ENCODE results near the gene ARMC12. TPM values are rescaled to one million over a fixed set of nuclear protein-coding genes. Genes with fewer than 3 reads are reported as not detected.

The ARMC12 gene
- total RNA-seq, 1 experiment from 2014 or later: not detected

DNA sequence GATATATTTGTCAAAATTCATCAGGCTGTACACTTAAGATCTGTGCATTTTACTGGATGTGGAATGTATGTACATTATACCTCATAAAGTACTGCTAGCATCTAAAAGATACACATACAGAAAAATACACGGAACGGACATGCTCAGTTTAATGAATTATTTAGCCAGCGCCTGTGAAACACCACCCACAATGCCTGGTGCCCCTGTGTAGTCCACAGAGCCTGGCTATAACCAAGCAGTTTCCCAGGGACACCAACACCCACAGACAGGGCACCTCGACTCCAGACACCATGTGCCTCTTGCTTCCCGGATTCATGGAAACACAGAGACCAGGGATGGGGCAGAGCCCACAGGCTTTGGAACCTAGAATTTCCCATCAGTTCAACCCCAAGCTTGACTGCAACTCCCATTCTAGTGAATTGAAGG lies 17.4 kb upstream of the ARMC12 start:
- no peaks in the 10 kb centered on the region for H3K27me3 Mint-ChIP-seq (ENCODE audit: insufficient read depth, unreplicated experiment)
- H3K36me3 Mint-ChIP-seq (ENCODE audit: insufficient read depth, unreplicated experiment): no peaks in the 10 kb centered on the region
- H3K9me3 ChIP-seq: no peaks in the 10 kb centered on the region
- TF ChIP-seq CTCF (IDR thresholded peaks at IDR 0.05; ENCODE audit: insufficient read depth in 1 of 2, low read depth in 1 of 2, low read length in 1 of 2, severe bottlenecking in 1 of 2, unreplicated experiment in 1 of 2): no peak
- no peak overlapping the region for H3K27ac Mint-ChIP-seq (ENCODE audit: unreplicated experiment)
- POLR2A ChIA-PET: no interaction called here
- no peak overlapping the region for H3K4me3 Mint-ChIP-seq (ENCODE audit: unreplicated experiment)
- H3K4me1 Mint-ChIP-seq (ENCODE audit: low read depth, unreplicated experiment): no peaks in the 10 kb centered on the region
- H3K4me3 ChIP-seq (ENCODE audit: low read depth, low read length): no peak overlapping the region
- no peak for DNase-seq
- intact Hi-C loops (cut with micrococcal nuclease; ENCODE audit: unreplicated experiment): no loop called here
- CTCF ChIA-PET: interaction anchor here (0.5 kb wide), 1 partner anchor 19 kb away, joined by 3 read pairs; no protein-coding TSS in a partner anchor
- BruUV-seq (replicated peaks): no TSS peak
- no peaks in the 10 kb centered on the region for H3K9me3 Mint-ChIP-seq (ENCODE audit: unreplicated experiment)
- no peaks in the 10 kb centered on the region for H3K27me3 ChIP-seq (replicated peaks; ENCODE audit: control insufficient read depth, insufficient read depth, low read length)
- H3K4me1 ChIP-seq: peaks cover 8% of the 10 kb centered on the region; the same call in 1 of the 2 replicates
- no peaks in the 10 kb centered on the region for H3K36me3 ChIP-seq (ENCODE audit: control insufficient read depth, insufficient read depth, low read length)

DNA sequence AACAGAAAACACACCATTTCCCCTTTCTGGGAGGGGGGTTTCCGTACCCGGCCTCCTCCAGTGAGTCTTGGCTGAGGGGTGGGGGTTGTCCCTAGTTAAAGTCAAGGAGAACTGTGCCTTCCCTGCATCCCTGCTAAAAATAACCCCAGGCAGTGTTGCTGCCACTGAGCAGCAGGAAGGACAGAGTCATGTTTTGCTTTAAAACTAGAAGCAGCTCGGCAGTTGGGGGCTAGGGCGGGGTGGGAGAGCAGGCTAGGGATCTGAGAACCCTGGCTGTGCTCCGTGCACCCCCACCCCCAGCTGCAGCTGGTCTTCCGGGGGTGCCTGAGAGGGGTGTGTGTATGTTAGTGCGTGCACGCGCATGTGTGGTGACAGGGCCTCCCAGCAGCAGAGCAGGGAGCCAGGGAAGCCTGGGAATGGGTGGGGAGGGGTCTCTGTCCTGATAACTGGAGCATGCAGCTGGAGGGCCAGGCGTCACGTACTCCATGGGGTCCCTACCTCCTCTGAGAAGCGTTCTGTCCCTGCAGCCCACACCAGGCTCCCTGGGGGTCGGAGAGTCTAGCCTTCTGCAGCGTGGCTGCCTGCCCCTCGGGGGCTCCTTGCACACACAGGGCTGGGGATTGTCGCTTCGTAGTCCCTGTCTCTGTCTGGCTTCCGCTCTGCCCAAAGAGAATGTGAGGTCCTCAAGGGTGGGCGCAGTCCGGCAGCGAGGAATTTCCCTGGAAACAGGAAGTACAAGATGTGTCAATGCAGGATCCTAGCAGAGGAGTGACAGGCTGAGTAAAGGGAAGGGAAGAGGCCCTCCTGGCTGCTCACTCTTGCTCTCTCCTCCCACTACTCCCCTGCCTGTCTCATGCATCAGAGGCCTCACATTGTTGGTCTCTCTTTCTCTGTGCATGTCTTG lies 16.8 kb upstream of the ARMC12 start:
- Mint-ChIP-seq H3K27ac (ENCODE audit: unreplicated experiment) (no peak overlapping the region), H3K4me3 (ENCODE audit: unreplicated experiment) (no peak overlapping the region), H3K9me3 (ENCODE audit: unreplicated experiment) (no peaks in the 10 kb centered on the region), H3K4me1 (ENCODE audit: low read depth, unreplicated experiment) (no peaks in the 10 kb centered on the region), H3K36me3 (ENCODE audit: insufficient read depth, unreplicated experiment) (no peaks in the 10 kb centered on the region), H3K27me3 (ENCODE audit: insufficient read depth, unreplicated experiment) (no peaks in the 10 kb centered on the region)
- BruUV-seq (replicated peaks): no TSS peak
- POLR2A ChIA-PET: no interaction called here
- Histone ChIP-seq H3K27me3 (replicated peaks; ENCODE audit: control insufficient read depth, insufficient read depth, low read length) (no peaks in the 10 kb centered on the region), H3K9me3 (no peaks in the 10 kb centered on the region), H3K36me3 (ENCODE audit: control insufficient read depth, insufficient read depth, low read length) (no peaks in the 10 kb centered on the region), H3K4me1 (peaks cover 8% of the 10 kb centered on the region; the same call in 1 of the 2 replicates), H3K4me3 (ENCODE audit: low read depth, low read length) (no peak overlapping the region)
- no peak for DNase-seq
- TF ChIP-seq CTCF (IDR thresholded peaks at IDR 0.05; ENCODE audit: insufficient read depth in 1 of 2, low read depth in 1 of 2, low read length in 1 of 2, severe bottlenecking in 1 of 2, unreplicated experiment in 1 of 2): no peak
- intact Hi-C loops (cut with micrococcal nuclease; ENCODE audit: unreplicated experiment): no loop called here
- CTCF ChIA-PET: no interaction called here

DNA sequence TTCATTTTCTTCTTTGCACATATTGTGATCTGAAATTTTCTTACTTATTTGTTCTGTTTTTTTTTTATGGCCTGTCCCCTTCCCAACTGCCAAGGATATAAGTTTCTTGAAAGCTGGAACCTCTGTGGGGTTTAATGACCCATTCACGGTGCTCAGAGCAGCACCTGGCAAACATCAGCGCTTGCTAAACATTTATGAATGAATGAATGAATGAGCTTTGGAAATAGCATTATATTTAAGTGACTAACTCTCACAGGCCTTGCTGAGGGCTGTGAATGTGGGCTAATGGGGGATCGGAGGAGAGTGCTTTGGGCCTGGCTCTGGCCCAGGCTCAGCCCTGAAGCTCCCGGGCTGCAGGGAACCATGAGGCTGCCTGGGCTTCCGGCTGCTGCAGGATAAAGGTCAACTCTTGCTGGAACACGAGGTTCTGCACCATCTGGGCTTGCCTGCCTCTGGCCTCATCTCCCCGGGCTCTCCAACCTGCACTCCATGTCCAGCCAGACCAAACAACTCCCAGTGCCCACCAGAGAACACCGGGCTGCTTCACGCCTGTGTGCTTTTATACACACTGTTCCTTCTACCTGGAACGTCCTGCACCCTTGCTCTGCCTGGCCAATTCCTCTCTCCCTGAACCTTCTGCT lies 14.6 kb upstream of the ARMC12 start:
- H3K36me3 Mint-ChIP-seq (ENCODE audit: insufficient read depth, unreplicated experiment): no peaks in the 10 kb centered on the region
- no peak for DNase-seq
- no peak for TF ChIP-seq CTCF (IDR thresholded peaks at IDR 0.05; ENCODE audit: insufficient read depth in 1 of 2, low read depth in 1 of 2, low read length in 1 of 2, severe bottlenecking in 1 of 2, unreplicated experiment in 1 of 2)
- no peak overlapping the region for H3K4me3 ChIP-seq (ENCODE audit: low read depth, low read length)
- ChIA-PET POLR2A (no interaction called here), CTCF (no interaction called here)
- H3K4me3 Mint-ChIP-seq (ENCODE audit: unreplicated experiment): no peak overlapping the region
- H3K27me3 Mint-ChIP-seq (ENCODE audit: insufficient read depth, unreplicated experiment): no peaks in the 10 kb centered on the region
- peaks cover 12% of the 10 kb centered on the region for H3K4me1 Mint-ChIP-seq (ENCODE audit: low read depth, unreplicated experiment)
- no peak overlapping the region for H3K27ac Mint-ChIP-seq (ENCODE audit: unreplicated experiment)
- no TSS peak for BruUV-seq (replicated peaks)
- intact Hi-C loops (cut with micrococcal nuclease; ENCODE audit: unreplicated experiment): no loop called here
- H3K36me3 ChIP-seq (ENCODE audit: control insufficient read depth, insufficient read depth, low read length): no peaks in the 10 kb centered on the region
- no peaks in the 10 kb centered on the region for H3K9me3 ChIP-seq
- H3K4me1 ChIP-seq: peaks cover 11% of the 10 kb centered on the region
- H3K9me3 Mint-ChIP-seq (ENCODE audit: unreplicated experiment): no peaks in the 10 kb centered on the region
- H3K27me3 ChIP-seq (replicated peaks; ENCODE audit: control insufficient read depth, insufficient read depth, low read length): no peaks in the 10 kb centered on the region

All from Caco-2 (cell line).